ENCODE measurements around the gene TRIB2.

DNA sequence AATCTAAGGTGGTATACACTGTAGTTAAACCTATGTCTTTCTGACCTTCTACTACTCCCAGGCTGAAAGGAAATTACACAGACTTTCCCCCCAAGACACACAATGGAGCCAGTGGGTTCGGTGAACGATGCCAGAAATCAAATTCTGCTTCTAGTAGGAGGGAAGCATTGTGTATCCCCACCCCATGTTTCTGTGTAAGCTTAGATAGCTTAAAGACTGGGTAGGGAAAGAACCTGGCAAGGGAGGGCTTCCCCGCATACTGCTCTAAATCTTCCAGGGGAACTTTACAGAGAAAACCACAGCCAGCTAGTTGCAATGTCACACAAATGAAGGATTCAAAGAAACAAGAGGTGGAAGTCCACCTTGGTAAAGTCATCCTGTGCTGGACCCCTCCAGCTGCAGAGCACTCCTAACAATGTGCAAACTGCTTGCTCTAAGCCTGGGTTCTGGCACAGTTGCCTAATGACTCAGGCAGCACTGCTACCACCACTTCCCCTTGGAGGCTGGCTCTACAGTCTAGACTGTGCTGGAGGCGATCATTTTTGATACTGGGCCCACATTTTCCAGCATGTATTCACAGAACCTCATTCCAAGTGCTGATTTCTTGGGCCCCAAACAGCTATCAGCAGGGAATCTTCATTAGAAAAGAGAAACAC, 47.5 kb downstream of the TRIB2 start:
- TF ChIP-seq POLR2A (IDR thresholded peaks at IDR 0.05) = no peak
- no peak for TF ChIP-seq CTCF (IDR thresholded peaks at IDR 0.05 in 4 of 5, conservative IDR thresholded peaks at IDR 0.05 in 1 of 5)
